HK-2 (cell line): ENCODE measurements around the gene HPD.
"Not testable (repeated sequence)": the region's sequence is repeated elsewhere in the genome, so short reads cannot be mapped to it uniquely, and the experiment has no call there.

ENCODE experiments used
- DNase-seq: peaks from one replicate; pipeline ENCODE4 v3.0.0-alpha.2; 2018; ENCODE audit not compliant: unreplicated experiment

Gene HPD

GRCh38 chr12:121858662-121859572, at the start of gene HPD:
Gene HPD (minus strand): TSS chr12:121858859. CDS start chr12:121858823, 36 bp downstream.
- DNase-seq = peak; percentile 27

- DNase-seq = no peak
These were observed 47.1 kb upstream of the HPD start for GRCh38 chr12:121905746-121906145.

DNA sequence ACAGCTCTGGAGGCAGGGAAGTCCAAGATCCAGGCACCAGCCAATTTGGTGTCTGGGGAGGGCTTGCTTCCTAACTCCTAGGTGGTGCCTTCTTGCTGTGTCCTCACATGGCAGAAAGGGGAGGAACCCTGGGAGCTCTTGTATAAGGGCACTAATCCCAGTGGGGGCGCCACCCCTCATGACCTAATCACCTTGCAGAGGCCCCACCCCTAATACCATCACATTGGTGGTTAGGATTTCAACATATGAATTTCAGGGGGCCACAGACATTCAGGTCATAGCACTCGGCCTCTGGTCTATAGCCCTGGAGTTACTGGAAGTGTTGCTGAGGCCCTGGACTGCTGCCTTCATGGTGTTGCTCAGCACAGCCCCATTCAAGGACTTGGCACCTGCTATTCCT, 44.5 kb upstream of the HPD start:
- DNase-seq = no peak

GRCh38 chr12:121899590-121899989, 40.9 kb upstream of the HPD start:
- DNase-seq = no peak

- no peak for DNase-seq
These were observed 39.6 kb upstream of the HPD start for GRCh38 chr12:121898287-121898686.

- DNase-seq = no peak
These were observed 36.0 kb upstream of the HPD start for GRCh38 chr12:121894633-121895032.

DNA sequence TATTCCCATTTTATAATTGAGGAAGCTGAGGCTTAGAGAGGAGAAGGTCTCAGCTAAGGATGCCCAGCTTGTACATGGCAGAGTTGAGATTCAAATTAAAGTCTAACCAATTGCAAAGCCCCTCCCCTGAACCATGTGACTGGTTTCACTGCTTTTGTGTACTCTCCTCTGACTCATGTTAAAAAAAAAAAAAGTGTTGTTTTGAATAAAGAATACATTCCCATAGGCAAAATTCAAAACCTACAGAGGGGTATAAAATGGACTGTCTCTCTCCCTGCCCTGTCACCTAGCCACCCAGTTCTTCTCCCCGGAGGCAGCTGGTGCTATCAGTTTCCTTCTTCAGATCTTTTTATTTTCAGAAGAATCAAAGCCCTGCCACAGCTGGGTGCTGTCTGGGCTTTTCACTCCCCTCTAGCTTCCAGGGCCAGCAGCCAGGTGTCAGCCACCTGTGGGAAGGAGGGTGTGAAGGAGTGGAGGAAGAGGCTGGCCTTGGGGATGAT, 35.4 kb upstream of the HPD start:
- DNase-seq = no peak

- DNase-seq = no peak
These were observed 34.3 kb upstream of the HPD start for GRCh38 chr12:121892673-121893561.

GRCh38 chr12:121889661-121890060, 31.0 kb upstream of the HPD start:
- DNase-seq = not testable (repeated sequence)

- no peak for DNase-seq
These were observed 30.6 kb upstream of the HPD start for GRCh38 chr12:121889274-121889624.

DNA sequence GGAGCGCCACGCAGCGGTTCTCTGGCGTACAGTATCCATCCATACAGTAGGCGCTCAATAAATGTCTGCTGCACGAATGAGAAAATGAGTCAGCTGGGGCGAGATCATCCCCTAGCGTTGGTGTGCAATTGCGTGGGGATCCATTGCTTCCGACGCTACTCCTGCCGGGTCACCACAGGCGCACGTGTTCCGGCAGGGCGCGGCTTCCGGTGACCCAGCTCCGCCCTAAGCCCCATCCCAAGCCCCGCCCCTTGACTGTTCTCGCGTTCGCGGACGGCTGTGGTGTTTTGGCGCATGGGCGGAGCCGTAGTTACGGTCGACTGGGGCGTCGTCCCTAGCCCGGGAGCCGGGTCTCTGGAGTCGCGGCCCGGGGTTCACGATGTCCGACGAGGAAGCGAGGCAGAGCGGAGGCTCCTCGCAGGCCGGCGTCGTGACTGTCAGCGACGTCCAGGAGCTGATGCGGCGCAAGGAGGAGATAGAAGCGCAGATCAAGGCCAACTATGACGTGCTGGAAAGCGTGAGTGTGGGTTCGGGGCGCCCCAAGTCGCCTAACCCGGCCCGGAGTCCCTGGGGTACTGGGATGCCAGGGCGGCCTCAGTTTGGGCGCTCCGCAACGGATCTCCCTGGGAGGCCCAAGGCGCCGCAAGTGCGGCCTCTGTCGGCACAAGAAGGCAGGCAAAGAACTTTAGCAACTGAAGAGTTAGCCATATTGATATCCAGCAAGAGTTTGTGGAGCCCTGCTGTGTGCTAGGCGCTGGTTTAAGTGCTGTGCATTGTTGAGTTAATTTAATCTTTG, 30.0 kb upstream of the HPD start, which contains the start of gene PSMD9:
PSMD9 (plus strand) TSS at position 313 of the 796 bp plus-strand sequence; CDS start at position 380, 67 bp downstream.
- peak; percentile 99 for DNase-seq

- no peak for DNase-seq
These were observed 29.4 kb upstream of the HPD start for GRCh38 chr12:121888083-121888477.

DNA sequence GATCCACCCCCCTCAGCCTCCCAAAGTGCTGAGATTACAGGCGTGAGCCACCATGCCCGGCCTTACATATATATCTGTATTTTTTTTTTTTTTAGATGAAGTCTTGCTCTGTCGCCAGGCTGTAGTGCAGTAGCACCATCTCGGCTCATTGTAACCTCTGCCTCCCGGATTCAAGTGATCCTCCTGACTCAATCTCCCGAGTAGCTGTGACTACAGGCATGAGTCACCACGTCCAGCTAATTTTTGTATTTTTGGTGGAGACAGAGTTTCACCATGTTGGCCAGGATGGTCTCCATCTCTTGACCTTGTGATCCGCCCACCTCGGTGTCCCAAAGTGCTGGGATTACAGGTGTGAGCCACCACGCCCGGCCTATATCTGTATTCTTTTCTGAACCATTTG, 26.5 kb upstream of the HPD start:
- DNase-seq = not testable (repeated sequence)

- DNase-seq = no peak
These were observed 24.6 kb upstream of the HPD start for GRCh38 chr12:121883315-121883660.

DNA sequence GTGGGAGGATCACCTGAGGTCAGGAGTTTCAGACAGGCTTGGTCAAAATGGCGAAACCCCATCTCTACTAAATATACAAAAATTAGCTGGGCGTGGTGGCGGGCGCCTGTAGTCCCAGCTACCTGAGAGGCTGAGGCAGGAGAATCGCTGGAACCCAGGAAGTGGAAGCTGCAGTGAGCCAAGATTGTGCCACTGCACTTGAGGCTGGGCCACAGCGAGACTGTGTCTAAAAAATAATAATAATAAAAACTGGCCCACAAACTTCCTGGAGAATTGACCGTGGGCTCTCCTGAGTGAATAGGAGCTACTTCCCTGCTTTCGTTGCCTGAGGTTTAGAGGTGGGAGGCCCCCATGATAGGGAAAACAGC, 17.4 kb upstream of the HPD start:
- DNase-seq = not testable (repeated sequence)

DNA sequence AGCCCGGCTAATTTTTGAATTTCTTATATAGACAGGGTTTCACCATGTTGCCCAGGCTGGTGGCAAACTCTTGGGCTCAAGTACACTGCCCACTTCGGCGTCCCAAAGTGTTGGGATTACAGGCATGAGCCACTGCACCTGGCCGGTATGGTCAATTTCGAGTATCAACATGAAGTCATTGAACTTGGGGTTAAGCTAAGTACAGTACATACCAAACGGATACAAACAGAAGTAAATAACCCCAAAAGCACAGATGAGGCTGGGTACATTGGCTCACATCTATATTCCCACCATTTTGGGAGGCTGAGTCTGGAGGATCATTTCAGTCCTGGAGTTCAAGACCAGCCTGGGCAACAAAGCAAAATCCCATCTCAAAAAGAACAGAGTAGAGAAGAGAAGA, 16.9 kb upstream of the HPD start:
- DNase-seq = no peak

DNA sequence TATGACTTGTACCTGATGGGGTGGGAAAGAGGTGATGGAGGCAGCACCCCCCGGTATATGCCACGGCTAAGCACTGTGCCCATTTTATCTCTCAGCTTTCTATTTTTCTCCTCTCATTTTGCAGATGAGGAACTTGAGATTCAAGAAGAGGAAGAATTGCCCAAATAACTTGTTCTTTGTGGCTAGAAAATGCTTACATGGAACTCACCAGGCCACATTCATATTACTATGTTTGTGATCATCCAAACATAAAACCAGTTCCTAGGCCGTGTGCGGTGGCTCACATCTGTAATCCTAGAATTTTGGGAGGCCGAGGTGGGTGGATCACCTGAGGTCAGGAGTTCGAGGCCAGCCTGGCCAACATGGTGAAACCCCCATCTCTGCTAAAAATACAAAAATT, 15.4 kb upstream of the HPD start:
- DNase-seq = no peak

DNA sequence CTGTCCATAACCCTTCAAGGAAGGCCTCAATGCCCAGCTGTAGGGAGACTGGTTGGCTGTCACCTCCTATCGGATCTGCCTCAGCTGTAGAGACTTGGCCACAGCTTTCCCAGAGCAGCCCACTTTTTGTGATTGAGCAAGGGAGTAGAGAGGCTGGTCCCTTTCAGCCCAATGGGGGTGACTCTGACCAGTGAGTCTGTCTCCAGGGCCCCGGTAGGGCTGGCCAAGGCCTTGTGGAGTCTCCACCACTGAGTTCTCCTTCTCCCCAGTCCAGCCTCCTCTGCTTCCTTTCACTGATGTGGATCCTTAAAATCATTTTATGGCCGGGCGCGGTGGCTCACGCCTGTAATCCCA, 14.5 kb upstream of the HPD start:
- DNase-seq = no peak

GRCh38 chr12:121872546-121873215, 14.0 kb upstream of the HPD start:
- DNase-seq = no peak

- no peak for DNase-seq
These were observed 12.8 kb upstream of the HPD start for GRCh38 chr12:121871467-121871866.

- not testable (repeated sequence) for DNase-seq
These were observed 10.6 kb upstream of the HPD start for GRCh38 chr12:121869229-121869628.
